ENCODE data around the gene AGRP.

The AGRP gene

GRCh38 chr16:67518676-67519075 is 35.3 kb upstream of the AGRP start:
- no peak for DNase-seq (ENCODE audit: low read depth in 1 of 2, low spot score in 1 of 2)
- H3K4me3 ChIP-seq (replicated peaks; ENCODE audit: insufficient read depth, low read length): no peak overlapping the region
- H3K27ac ChIP-seq (replicated peaks): no peak overlapping the region
- TF ChIP-seq POLR2AphosphoS5 (IDR thresholded peaks at IDR 0.05; ENCODE audit: low read depth) (no peak), REST (IDR thresholded peaks at IDR 0.05; ENCODE audit: insufficient replicate concordance, low read depth) (no peak), GABPA (IDR thresholded peaks at IDR 0.05; ENCODE audit: low read depth) (no peak), CTCF (IDR thresholded peaks at IDR 0.05; ENCODE audit: insufficient read depth, low read length) (no peak), SPI1 (IDR thresholded peaks at IDR 0.05; ENCODE audit: borderline replicate concordance, low read depth) (no peak)
- H3K27me3 ChIP-seq (ENCODE audit: insufficient read depth, poor library complexity, severe bottlenecking): no peaks in the 10 kb centered on the region

GRCh38 chr16:67517661-67518423 is 34.5 kb upstream of the AGRP start:
- Histone ChIP-seq H3K27me3 (ENCODE audit: insufficient read depth, poor library complexity, severe bottlenecking) (no peaks in the 10 kb centered on the region), H3K27ac (replicated peaks) (no peak overlapping the region), H3K4me3 (replicated peaks; ENCODE audit: insufficient read depth, low read length) (no peak overlapping the region)
- no peak for DNase-seq (ENCODE audit: low read depth in 1 of 2, low spot score in 1 of 2)
- TF ChIP-seq CTCF (IDR thresholded peaks at IDR 0.05; ENCODE audit: insufficient read depth, low read length) (no peak), POLR2AphosphoS5 (IDR thresholded peaks at IDR 0.05; ENCODE audit: low read depth) (no peak), REST (IDR thresholded peaks at IDR 0.05; ENCODE audit: insufficient replicate concordance, low read depth) (no peak), SPI1 (IDR thresholded peaks at IDR 0.05; ENCODE audit: borderline replicate concordance, low read depth) (no peak), GABPA (IDR thresholded peaks at IDR 0.05; ENCODE audit: low read depth) (no peak)

- Histone ChIP-seq H3K4me3 (replicated peaks; ENCODE audit: insufficient read depth, low read length) (no peak overlapping the region), H3K27me3 (ENCODE audit: insufficient read depth, poor library complexity, severe bottlenecking) (no peaks in the 10 kb centered on the region), H3K27ac (replicated peaks) (no peak overlapping the region)
- TF ChIP-seq REST (IDR thresholded peaks at IDR 0.05; ENCODE audit: insufficient replicate concordance, low read depth): no peak
- no peak for TF ChIP-seq GABPA (IDR thresholded peaks at IDR 0.05; ENCODE audit: low read depth)
- TF ChIP-seq POLR2AphosphoS5 (IDR thresholded peaks at IDR 0.05; ENCODE audit: low read depth): no peak
- TF ChIP-seq SPI1 (IDR thresholded peaks at IDR 0.05; ENCODE audit: borderline replicate concordance, low read depth): no peak
- TF ChIP-seq CTCF (IDR thresholded peaks at IDR 0.05; ENCODE audit: insufficient read depth, low read length): no peak
- peak in 1 of 2 experiments; percentile 12 for DNase-seq (ENCODE audit: low read depth in 1 of 2, low spot score in 1 of 2)
These were observed 33.8 kb upstream of the AGRP start for GRCh38 chr16:67517155-67517445.
